IPS DF 6.9 (cell line): Measurements from ENCODE around the gene POLR1E.
A peak's percentile ranks its signal among the peaks of the same experiment; 100 is the strongest.

Source experiments
- DNase-seq: peaks from one replicate; pipeline ENCODE4 v3.0.0-alpha.2; 2013; ENCODE audit warnings: low read depth, low spot score
- H3K27ac ChIP-seq: one replicate; pipeline ENCODE4 v1.5.1; 2013; ENCODE audit warnings: low read length, control low read depth
- H3K27me3 ChIP-seq: 2 replicates; pipeline ENCODE4 v1.6.1; 2013; ENCODE audit warnings: mild to moderate bottlenecking, low read length; ENCODE audit not compliant: control insufficient read depth, insufficient read depth
- H3K36me3 ChIP-seq: 2 replicates; pipeline ENCODE4 v1.6.1; 2013; ENCODE audit warnings: low read length; ENCODE audit not compliant: control insufficient read depth, insufficient read depth
- H3K4me1 ChIP-seq: 2 replicates; pipeline ENCODE4 v1.6.1; 2013; ENCODE audit warnings: low read length; ENCODE audit not compliant: control insufficient read depth, insufficient read depth
- H3K4me3 ChIP-seq: 2 replicates; pipeline ENCODE4 v1.5.1; 2013; ENCODE audit warnings: mild to moderate bottlenecking, low read length
- H3K9me3 ChIP-seq: 2 replicates; pipeline ENCODE4 v1.6.1; 2013; ENCODE audit warnings: low read length, inconsistent platforms; ENCODE audit not compliant: control insufficient read depth, insufficient read depth
- WGBS: extraction: QIAGEN DNeasy Blood & Tissue Kit; methylation state at CpG from one replicate; pipeline ENCODE4 v1.1.7; 2013; ENCODE audit warnings: mixed read lengths, missing lambda C conversion rate; ENCODE audit not compliant: insufficient read length, insufficient coverage; 5-methylcytosine and 5-hydroxymethylcytosine counted together

The POLR1E gene, protein sequence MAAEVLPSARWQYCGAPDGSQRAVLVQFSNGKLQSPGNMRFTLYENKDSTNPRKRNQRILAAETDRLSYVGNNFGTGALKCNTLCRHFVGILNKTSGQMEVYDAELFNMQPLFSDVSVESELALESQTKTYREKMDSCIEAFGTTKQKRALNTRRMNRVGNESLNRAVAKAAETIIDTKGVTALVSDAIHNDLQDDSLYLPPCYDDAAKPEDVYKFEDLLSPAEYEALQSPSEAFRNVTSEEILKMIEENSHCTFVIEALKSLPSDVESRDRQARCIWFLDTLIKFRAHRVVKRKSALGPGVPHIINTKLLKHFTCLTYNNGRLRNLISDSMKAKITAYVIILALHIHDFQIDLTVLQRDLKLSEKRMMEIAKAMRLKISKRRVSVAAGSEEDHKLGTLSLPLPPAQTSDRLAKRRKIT

DNA sequence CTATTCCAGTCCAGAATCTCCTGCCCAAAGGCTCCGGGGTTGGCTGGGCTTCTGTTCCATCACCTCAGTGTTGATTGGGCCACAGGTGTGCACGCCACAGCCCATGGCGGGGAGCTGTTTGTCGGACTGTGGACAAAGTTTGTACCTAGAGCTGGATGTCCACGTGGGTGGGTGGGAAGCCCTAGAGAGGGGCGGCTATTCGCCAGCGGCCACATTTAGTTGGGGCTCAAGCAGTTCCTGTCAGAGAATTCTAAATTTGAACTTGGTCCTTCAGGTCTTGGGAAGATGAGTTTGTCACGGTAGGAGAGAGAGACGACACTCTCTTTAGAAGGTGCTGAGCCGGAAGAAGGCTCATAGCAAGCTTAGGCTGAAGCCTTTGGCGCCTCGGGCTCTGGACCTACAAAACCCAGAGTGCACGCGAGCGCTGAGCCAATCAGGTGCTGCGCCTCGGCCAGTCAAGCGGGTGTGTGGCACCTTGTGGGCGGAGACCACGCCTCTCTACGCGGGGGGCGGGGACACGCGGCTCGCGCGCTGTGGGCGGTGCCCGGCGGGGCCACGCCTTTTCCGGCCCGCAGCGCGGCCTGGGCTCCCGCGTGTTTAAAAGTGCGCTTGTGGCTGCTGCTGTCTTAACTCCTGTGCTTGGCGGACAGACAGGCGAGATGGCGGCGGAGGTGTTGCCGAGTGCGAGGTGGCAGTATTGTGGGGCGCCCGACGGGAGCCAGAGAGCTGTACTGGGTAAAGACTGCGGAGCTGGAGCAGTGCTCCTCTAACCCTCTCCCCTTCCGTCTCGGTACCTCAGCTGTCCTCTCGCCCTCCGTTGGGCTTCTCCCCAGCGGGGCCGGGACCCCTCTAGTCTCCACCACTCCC, at the start of gene POLR1E:
TSS of gene POLR1E (plus strand) at position 560 of the 867 bp plus-strand sequence. CDS start at position 660, 100 bp downstream.
- no peaks in the 10 kb centered on the region for H3K9me3 ChIP-seq
- no CpG with 5 or more reads among the region's 56 CpGs for WGBS
- peaks cover 5% of the 10 kb centered on the region; the same call in 1 of the 2 replicates for H3K4me1 ChIP-seq
- H3K4me3 ChIP-seq = peak within 1 kb of the TSS; percentile 59
- DNase-seq = peak; percentile 88
- no peaks in the 10 kb centered on the region; the same call in 1 of the 2 replicates for H3K36me3 ChIP-seq
- no peaks in the 10 kb centered on the region for H3K27me3 ChIP-seq
- no peak within 1 kb of the TSS for H3K27ac ChIP-seq

DNA sequence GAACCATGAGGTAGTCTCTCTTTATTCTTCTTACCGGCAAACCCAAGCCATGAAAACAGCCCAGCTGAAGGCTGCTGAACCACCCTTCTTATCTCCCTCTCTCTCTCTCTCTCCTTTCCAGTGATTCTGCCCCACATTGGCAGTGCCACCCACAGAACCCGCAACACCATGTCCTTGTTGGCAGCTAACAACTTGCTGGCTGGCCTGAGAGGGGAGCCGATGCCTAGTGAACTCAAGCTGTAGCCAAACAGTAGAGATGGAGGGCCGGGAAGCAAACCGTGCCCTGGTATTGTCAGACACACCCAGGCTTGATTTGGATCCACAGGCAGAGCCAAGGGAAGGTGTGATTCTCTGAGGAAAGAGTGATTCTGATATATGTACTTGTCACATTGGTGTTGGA, 49.2 kb upstream of the POLR1E start:
- Histone ChIP-seq H3K4me3 (no peak overlapping the region), H3K36me3 (peaks cover 37% of the 10 kb centered on the region; the same call in 1 of the 2 replicates), H3K9me3 (no peaks in the 10 kb centered on the region), H3K27ac (no peak overlapping the region), H3K4me1 (peaks cover 4% of the 10 kb centered on the region; the same call in 1 of the 2 replicates), H3K27me3 (no peaks in the 10 kb centered on the region)
- WGBS = no CpG with 5 or more reads among the region's 5 CpGs
- no peak for DNase-seq

DNA sequence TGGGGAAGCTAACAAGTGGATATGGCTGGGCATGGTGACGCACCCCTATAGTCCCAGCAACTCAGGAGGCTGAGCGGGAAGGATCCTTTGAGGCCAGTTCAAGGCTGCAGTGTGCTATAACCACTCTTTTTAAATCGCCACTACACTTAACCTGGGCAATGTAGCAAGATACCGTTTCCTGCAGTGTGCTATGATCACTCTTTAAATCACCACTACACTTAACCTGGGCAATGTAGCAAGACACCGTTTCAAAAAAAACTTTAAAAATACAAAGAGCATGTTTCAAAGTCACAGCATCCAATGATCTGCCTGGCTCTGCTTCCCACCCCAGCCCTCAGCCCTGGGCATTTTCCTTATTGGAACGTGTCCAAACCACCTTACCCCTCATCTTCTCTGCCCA, 48.7 kb upstream of the POLR1E start:
- Histone ChIP-seq H3K4me3 (no peak overlapping the region), H3K36me3 (peaks cover 37% of the 10 kb centered on the region), H3K27ac (no peak overlapping the region), H3K9me3 (no peaks in the 10 kb centered on the region), H3K4me1 (peaks cover 4% of the 10 kb centered on the region; the same call in 1 of the 2 replicates), H3K27me3 (no peaks in the 10 kb centered on the region)
- no CpG with 5 or more reads among the region's 6 CpGs for WGBS
- no peak for DNase-seq

DNA sequence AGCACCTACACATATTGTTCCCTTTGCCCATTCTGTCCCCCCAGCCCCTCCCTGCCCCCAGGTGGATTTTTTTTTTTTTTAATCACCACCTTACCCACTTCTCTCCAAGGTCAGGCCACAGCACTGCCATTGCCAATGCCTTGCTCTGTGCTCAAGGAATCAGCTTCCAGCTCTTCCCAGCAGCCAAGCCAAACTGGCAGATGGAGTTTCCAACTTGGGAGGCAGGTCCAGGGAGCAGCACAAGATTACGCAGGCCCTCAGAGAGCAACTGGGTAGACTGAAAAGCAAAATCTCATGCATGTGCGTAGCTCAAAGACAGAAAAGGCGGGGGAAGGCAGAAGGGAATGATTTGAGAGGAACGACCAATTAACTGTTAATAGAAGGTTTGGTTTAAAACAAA, 48.1 kb upstream of the POLR1E start:
- Histone ChIP-seq H3K9me3 (no peaks in the 10 kb centered on the region), H3K4me3 (no peak overlapping the region), H3K36me3 (peaks cover 42% of the 10 kb centered on the region), H3K27ac (no peak overlapping the region), H3K27me3 (no peaks in the 10 kb centered on the region), H3K4me1 (peaks cover 4% of the 10 kb centered on the region; the same call in 1 of the 2 replicates)
- WGBS = no CpG with 5 or more reads among the region's 4 CpGs
- DNase-seq = no peak

DNA sequence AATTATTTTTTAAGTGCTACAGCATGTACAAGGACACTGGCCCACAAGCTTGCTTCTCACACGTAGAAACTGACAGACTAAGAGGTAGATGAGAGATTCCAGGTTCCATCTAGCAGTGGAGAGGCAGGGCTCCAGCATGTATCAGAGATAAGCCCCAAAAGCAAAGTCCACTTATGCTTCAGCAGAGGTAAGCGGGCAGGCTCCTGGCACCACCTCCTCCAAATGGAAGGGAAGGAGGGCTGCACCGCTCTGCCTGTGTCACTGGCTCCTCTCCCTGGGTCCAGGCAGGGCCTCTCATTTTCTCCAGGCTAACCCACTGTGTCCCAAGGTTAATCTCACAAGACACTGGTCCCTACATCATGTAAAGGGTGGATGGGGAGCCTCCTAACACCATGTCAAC, 47.4 kb upstream of the POLR1E start:
- H3K36me3 ChIP-seq = peaks cover 42% of the 10 kb centered on the region
- no peak overlapping the region for H3K27ac ChIP-seq
- no CpG with 5 or more reads among the region's 3 CpGs for WGBS
- peaks cover 4% of the 10 kb centered on the region; the same call in 1 of the 2 replicates for H3K4me1 ChIP-seq
- H3K4me3 ChIP-seq = no peak overlapping the region
- H3K9me3 ChIP-seq = no peaks in the 10 kb centered on the region
- no peak for DNase-seq
- no peaks in the 10 kb centered on the region for H3K27me3 ChIP-seq

DNA sequence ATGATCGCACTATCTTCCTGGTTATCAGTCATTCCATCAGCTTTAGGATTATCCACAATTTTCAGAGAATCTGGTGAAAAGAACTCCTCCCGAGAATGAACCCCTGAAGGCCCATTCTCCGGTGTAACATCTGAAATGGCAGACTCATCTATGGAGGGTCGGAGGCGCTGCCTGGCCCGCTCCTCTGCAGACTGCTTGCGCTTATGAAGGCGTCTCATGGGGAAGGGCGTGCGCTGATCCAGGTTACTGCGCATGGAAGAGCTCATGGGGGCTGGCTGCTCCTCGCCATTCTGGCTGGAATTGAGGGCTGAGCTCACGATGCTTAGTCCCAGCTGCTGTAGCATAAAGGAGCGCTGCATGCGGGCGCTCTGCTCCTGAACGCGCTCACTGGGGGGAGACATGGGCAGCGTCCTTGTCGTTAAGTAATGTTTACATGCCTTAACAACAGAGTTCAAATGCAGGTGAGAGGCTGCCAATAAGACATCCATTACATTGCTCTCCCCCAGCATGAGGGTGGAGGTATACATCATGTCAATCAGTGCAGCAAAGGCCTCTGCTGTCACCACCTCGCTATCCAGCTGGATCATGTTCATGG, 43.9 kb upstream of the POLR1E start:
- H3K27ac ChIP-seq = no peak overlapping the region
- no CpG with 5 or more reads among the region's 21 CpGs for WGBS
- no peaks in the 10 kb centered on the region for H3K9me3 ChIP-seq
- H3K4me3 ChIP-seq = no peak overlapping the region
- H3K27me3 ChIP-seq = no peaks in the 10 kb centered on the region
- no peak for DNase-seq
- H3K36me3 ChIP-seq = peaks cover 35% of the 10 kb centered on the region
- H3K4me1 ChIP-seq = no peaks in the 10 kb centered on the region

DNA sequence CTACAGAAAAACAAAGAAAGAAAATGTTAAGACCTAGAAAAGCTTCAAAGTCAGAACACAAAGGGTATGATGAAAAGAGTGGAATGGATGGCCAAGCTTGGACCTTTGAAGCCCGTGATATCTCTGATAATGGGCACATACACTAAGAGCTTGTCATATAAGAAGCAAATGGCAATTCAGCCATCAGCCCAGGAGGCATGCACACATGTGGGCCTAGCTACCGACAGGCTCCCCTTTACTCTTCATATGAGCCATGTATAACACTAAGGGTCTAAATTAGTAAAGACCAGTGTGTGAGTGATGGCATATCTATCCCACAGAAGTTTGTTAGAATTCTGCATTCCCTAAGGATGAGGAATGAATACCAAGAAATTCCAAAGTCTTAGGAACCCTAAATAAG, 43.2 kb upstream of the POLR1E start:
- no peak overlapping the region for H3K4me3 ChIP-seq
- H3K4me1 ChIP-seq = no peaks in the 10 kb centered on the region
- no peaks in the 10 kb centered on the region for H3K27me3 ChIP-seq
- DNase-seq = no peak
- no CpG with 5 or more reads among the region's 2 CpGs for WGBS
- H3K36me3 ChIP-seq = peaks cover 29% of the 10 kb centered on the region
- no peak overlapping the region for H3K27ac ChIP-seq
- H3K9me3 ChIP-seq = no peaks in the 10 kb centered on the region

DNA sequence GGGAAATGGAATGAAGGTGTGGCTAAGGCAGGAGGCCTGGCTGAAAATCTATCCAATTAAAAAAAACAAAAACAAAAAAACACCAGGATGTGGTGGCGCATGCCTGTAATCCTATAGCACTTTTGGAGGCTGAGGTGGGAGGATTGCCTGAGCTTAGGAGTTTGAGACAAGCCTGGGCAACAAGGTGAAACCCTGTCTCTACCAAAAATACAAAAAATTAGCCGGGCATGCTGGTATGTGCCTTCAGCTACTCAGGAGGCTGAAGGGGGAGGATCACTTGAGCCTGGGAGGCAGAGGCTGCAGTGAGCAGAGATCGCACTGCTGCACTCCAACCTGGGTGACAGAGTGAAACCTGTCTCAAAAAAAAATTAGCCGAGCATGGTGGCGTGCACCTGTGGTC, 42.2 kb upstream of the POLR1E start:
- no peaks in the 10 kb centered on the region for H3K9me3 ChIP-seq
- no peaks in the 10 kb centered on the region for H3K27me3 ChIP-seq
- DNase-seq = no peak
- no CpG with 5 or more reads among the region's 5 CpGs for WGBS
- peaks cover 23% of the 10 kb centered on the region for H3K36me3 ChIP-seq
- no peak overlapping the region for H3K27ac ChIP-seq
- H3K4me1 ChIP-seq = no peaks in the 10 kb centered on the region
- no peak overlapping the region for H3K4me3 ChIP-seq

DNA sequence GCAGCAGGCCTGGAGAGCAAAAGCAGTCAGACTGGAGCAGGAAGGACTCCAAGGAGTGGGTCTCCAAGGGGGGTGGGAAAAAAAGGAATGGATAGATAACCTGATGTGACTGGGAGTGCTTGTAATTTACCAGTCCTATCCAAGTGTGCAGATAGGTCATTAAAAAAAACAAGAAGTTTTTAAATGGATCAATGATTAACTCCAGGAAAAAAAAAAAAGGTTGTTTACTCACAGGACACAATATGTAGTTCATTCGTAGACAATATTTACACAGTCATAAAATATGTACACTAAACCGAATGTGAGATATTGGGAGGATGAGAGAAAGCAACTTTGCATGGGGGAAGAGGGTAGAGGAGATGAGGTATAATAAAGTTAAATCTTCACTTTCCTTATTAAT, 40.9 kb upstream of the POLR1E start:
- DNase-seq = no peak
- Histone ChIP-seq H3K9me3 (no peaks in the 10 kb centered on the region), H3K27ac (no peak overlapping the region), H3K27me3 (no peaks in the 10 kb centered on the region), H3K4me3 (no peak overlapping the region), H3K4me1 (no peaks in the 10 kb centered on the region), H3K36me3 (peaks cover 19% of the 10 kb centered on the region)
- WGBS = no CpG with 5 or more reads among the region's 2 CpGs

DNA sequence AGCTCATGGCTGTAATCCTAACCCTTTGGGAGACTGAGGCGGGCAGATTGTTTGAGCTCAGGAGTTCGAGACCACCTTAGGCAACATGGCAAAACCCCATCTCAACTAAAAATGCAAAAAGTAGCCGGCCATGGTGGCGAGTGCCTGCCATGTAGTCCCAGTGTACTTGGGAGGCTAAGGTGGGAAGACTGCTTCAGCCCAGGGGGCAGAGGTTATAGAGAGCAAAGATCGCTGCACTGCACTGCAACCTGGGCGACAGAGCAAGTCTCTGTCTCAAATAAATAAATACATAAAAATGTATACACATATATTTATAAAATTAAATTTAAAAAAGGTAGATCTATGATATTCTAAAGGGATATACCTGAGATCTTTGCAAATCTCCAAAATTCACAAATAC, 39.9 kb upstream of the POLR1E start:
- no peak for DNase-seq
- Histone ChIP-seq H3K4me1 (no peaks in the 10 kb centered on the region), H3K27me3 (no peaks in the 10 kb centered on the region), H3K4me3 (no peak overlapping the region), H3K27ac (no peak overlapping the region), H3K9me3 (no peaks in the 10 kb centered on the region), H3K36me3 (peaks cover 14% of the 10 kb centered on the region)
- no CpG with 5 or more reads among the region's 6 CpGs for WGBS
